ENCODE data around the gene ZNF787. TPM values are rescaled to one million over a fixed set of nuclear protein-coding genes. Genes with fewer than 3 reads are reported as not detected.
A peak's percentile ranks its signal among the peaks of the same experiment; 100 is the strongest.
"Not testable (repeated sequence)": the region's sequence is repeated elsewhere in the genome, so short reads cannot be mapped to it uniquely, and the experiment has no call there.

ZNF787 gene
- polyA plus RNA-seq, 2 of the 4 experiments (the other 2 are of a cell fraction), result 12.5 to 35.1 TPM

GRCh38 chr19:56099638-56100539 lies 21.2 kb downstream of the ZNF787 start:
- Histone ChIP-seq H3K9me3 (no peaks in the 10 kb centered on the region), H3K4me2 (no peak overlapping the region), H3K4me1 (no peaks in the 10 kb centered on the region), H3K4me3 (no peak overlapping the region), H3K27ac (no peak overlapping the region)
- no peak for ATAC-seq
- WGBS (ENCODE audit: missing lambda C conversion rate), result 93% methylated on average over 28 of the region's 31 CpGs
- ChIA-PET POLR2A (no interaction called here), CTCF (interaction anchor here (0.6 kb wide), 1 partner anchor 195 kb away, joined by 3 read pairs; no protein-coding TSS in a partner anchor)
- TF ChIP-seq HOXA7 (CRISPR knock-in tag; IDR thresholded peaks at IDR 0.05) (no peak), BCL3 (IDR thresholded peaks at IDR 0.05) (no peak), CHD2 (IDR thresholded peaks at IDR 0.05; ENCODE audit: low read length, partially characterized antibody) (no peak), RCOR1 (IDR thresholded peaks at IDR 0.05; ENCODE audit: low read depth, low read length) (no peak), ESRRA (IDR thresholded peaks at IDR 0.05; ENCODE audit: borderline replicate concordance, low read length) (no peak), ZSCAN20 (CRISPR knock-in tag; IDR thresholded peaks at IDR 0.05) (no peak), TFCP2L1 (CRISPR knock-in tag; IDR thresholded peaks at IDR 0.05) (no peak), HOXB13 (CRISPR knock-in tag; IDR thresholded peaks at IDR 0.05; ENCODE audit: low read depth) (no peak), ELK1 (IDR thresholded peaks at IDR 0.05; ENCODE audit: low read depth, low read length) (no peak), HES2 (IDR thresholded peaks at IDR 0.05) (no peak), KDM5A (IDR thresholded peaks at IDR 0.05) (no peak), MAFK (IDR thresholded peaks at IDR 0.05; ENCODE audit: partially characterized antibody) (no peak)
- FAIRE-seq, result no peak
- no peak for DNase-seq (ENCODE audit: low read depth in 1 of 2, low spot score in 1 of 2)

- DNase-seq (ENCODE audit: low read depth in 1 of 2, low spot score in 1 of 2) (no peak), ATAC-seq (no peak), FAIRE-seq (no peak)
- H3K4me2 ChIP-seq, result no peak overlapping the region
- ChIA-PET CTCF (interaction anchor here (0.6 to 3.8 kb wide), 4 partner anchors 11 to 194 kb away, joined by 3 to 14 read pairs (median 3); no protein-coding TSS in a partner anchor), POLR2A (no interaction called here)
- no peak for TF ChIP-seq ZC3H11A (IDR thresholded peaks at IDR 0.05)
- peak; percentile 96 for TF ChIP-seq MAFK (IDR thresholded peaks at IDR 0.05; ENCODE audit: partially characterized antibody)
- TF ChIP-seq MAX (IDR thresholded peaks at IDR 0.05), result no peak
- TF ChIP-seq ATOH8 (CRISPR knock-in tag; IDR thresholded peaks at IDR 0.05; ENCODE audit: low read depth), result no peak
- no peak for TF ChIP-seq TP53 (CRISPR knock-in tag; IDR thresholded peaks at IDR 0.05)
- no peak overlapping the region for H3K4me3 ChIP-seq
- WGBS (ENCODE audit: missing lambda C conversion rate), result 93% methylated on average over 28 of the region's 34 CpGs
- H3K4me1 ChIP-seq, result no peaks in the 10 kb centered on the region
- no peak overlapping the region for H3K27ac ChIP-seq
- H3K9me3 ChIP-seq, result no peaks in the 10 kb centered on the region
Observed at GRCh38 chr19:56098731-56099568, 22.1 kb downstream of the ZNF787 start.

- H3K4me3 ChIP-seq; FAIRE-seq; DNase-seq (ENCODE audit: low read depth in 1 of 2, low spot score in 1 of 2); H3K9me3 ChIP-seq; H3K27ac ChIP-seq; POLR2A ChIA-PET; ATAC-seq; H3K4me2 ChIP-seq; H3K4me1 ChIP-seq: not testable (repeated sequence)
- CTCF ChIA-PET, result interaction anchor here (0.8 to 3.8 kb wide), 3 partner anchors 12 to 16 kb away, joined by 3 to 14 read pairs (median 3); no protein-coding TSS in a partner anchor
- 89% methylated on average over 10 of the region's 21 CpGs for WGBS (ENCODE audit: missing lambda C conversion rate)
Observed at GRCh38 chr19:56098237-56098636, 22.9 kb downstream of the ZNF787 start.

Measured in A549 (cell line).